Left lung (tissue), 10 donors: ENCODE data around the gene DNM2. TPM values are rescaled to one million over a fixed set of nuclear protein-coding genes. Genes with fewer than 3 reads are reported as not detected.

Experiments
- ATAC-seq: fragments of 200-7000 bp; cut with Tn5 transposase; one replicate; pipeline ENCODE4 v1.9.1; 2020; ENCODE audit warnings: moderate library complexity
- DNase-seq, 4 donors: peaks; one replicate each; pipeline ENCODE4 v3.0.0-alpha.2; 2013 to 2020
- H3K27ac ChIP-seq, 2 donors: fragments of 200-600 bp; sonication (generic) in 1 of 2; one replicate each; pipeline versions ENCODE4 v1.5.0 to v1.8.0; 2020 to 2021
- H3K27me3 ChIP-seq, 2 donors: fragments of 200-600 bp; sonication (generic) in 1 of 2; one replicate each; pipeline versions ENCODE4 v1.5.0 to v1.8.0; 2020 to 2021
- H3K36me3 ChIP-seq, 2 donors: fragments of 200-600 bp; sonication (generic) in 1 of 2; one replicate each; pipeline versions ENCODE4 v1.5.0 to v1.8.0; 2020 to 2021
- H3K4me1 ChIP-seq, 2 donors: fragments of 200-600 bp; one replicate each; pipeline ENCODE4 v1.8.0; 2021
- H3K4me3 ChIP-seq, 2 donors: fragments of 200-600 bp; sonication (generic) in 1 of 2; one replicate each; pipeline versions ENCODE4 v1.5.0 to v1.8.0; 2020 to 2021; ENCODE audit warnings: mild to moderate bottlenecking in 1 of 2
- H3K9me3 ChIP-seq, 2 donors: fragments of 200-600 bp; sonication (generic) in 1 of 2; one replicate each; pipeline versions ENCODE4 v1.5.0 to v1.8.0; 2020 to 2021
- CTCF ChIP-seq, 2 donors: fragments of 200-600 bp; sonication (generic) in 1 of 2; IDR thresholded peaks; one replicate each; pipeline versions ENCODE4 v1.5.0 to v1.8.0; 2021; ENCODE audit warnings: antibody characterized with exemption in 2 of 2
- intact Hi-C, 2 donors: fragments of 100-400 bp; cut with DNase I; formaldehyde crosslinking; loops; one replicate each; pipeline versions ENCODE4 v1.11.2 to v1.14.2; 2022
- polyA plus RNA-seq, 6 donors: library from polyadenylated mRNA; unstranded; fragments of 120-200 nt; gene quantifications; one replicate each; pipeline ENCODE4 v1.2.1, GENCODE V29; 2013; ENCODE audit not compliant: insufficient read length in 6 of 6
- total RNA-seq, 2 donors: library from RNA; stranded (reverse); fragmentation: NEBNext Ultra II Directional; extraction: Animal tissue kit (Norgen Biotek cat#: 25700); gene quantifications; one replicate each; pipeline ENCODE4 v1.2.1, GENCODE V29; 2021
- donor health status: DM: no; HTN: yes; CAD: no.
- donor health status: DM: no; HTN: no; CAD: no.

The DNM2 gene
- total and polyA plus RNA-seq, 8 donors, result 88.4 to 268 (median 101) TPM

DNA sequence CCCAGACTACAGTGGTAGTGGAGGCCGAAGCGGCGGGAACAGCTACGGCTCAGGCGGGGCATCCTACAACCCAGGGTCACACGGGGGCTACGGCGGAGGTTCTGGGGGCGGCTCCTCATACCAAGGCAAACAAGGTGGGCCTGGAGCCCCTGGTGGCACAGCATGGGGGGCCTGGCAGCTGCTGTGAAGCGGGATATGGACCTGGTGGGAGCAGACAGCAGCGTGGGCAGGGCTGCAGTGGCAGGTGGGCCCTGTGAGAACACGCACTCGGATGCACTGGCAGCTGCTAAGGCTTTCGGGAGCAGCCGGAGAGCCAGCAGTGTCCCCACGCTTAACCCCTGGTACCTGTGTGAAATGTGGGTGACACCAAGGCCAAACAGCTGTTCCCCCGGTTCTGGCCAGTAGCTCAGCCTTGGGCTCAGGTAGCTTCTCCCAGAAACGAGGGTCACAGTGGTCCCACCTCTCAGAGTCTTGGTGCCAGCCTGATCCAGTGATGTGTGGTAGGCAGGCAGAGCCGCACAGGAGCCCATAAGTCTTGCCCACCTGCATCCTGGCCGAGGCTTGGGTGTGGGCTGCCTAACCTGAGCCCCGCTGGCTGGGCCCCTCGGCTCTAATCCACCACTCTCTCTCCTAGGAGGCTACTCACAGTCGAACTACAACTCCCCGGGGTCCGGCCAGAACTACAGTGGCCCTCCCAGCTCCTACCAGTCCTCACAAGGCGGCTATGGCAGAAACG lies 29.2 kb upstream of the DNM2 start:
- ATAC-seq (no peak), DNase-seq (no peak)
- H3K27ac ChIP-seq, result no peak overlapping the region
- H3K27me3 ChIP-seq, result no peaks in the 10 kb centered on the region
- TF ChIP-seq CTCF (IDR thresholded peaks at IDR 0.05), result no peak
- intact Hi-C loops, result no loop called here
- H3K4me3 ChIP-seq, result no peak overlapping the region
- no peaks in the 10 kb centered on the region for H3K4me1 ChIP-seq
- no peaks in the 10 kb centered on the region for H3K9me3 ChIP-seq
- peaks cover 0 to 89% of the 10 kb centered on the region in 2 donors for H3K36me3 ChIP-seq

DNA sequence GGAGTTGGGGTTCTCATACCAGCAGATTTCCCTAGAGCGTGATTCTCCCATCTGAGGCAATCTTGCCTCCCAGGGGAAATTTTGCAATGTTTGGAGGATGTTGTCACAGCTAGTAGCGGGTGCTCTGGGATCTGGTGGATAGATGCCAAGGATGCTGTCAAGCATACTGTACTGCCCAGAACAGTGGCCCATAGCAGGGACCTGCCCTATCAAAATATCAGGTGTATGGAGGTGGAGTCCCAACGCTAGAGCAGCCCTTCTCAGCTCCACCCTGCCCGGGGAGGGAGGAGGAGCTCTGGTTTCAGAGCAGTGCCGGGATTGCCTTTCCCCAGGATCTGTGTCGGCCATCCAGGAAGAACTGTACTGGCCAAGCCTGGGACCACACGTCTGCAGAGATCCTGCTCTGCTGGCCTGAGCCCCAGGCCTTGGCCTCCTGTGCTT lies 27.5 kb upstream of the DNM2 start:
- peaks cover 0 to 6% of the 10 kb centered on the region in 2 donors for H3K4me1 ChIP-seq
- ATAC-seq, result no peak
- H3K9me3 ChIP-seq, result no peaks in the 10 kb centered on the region

DNA sequence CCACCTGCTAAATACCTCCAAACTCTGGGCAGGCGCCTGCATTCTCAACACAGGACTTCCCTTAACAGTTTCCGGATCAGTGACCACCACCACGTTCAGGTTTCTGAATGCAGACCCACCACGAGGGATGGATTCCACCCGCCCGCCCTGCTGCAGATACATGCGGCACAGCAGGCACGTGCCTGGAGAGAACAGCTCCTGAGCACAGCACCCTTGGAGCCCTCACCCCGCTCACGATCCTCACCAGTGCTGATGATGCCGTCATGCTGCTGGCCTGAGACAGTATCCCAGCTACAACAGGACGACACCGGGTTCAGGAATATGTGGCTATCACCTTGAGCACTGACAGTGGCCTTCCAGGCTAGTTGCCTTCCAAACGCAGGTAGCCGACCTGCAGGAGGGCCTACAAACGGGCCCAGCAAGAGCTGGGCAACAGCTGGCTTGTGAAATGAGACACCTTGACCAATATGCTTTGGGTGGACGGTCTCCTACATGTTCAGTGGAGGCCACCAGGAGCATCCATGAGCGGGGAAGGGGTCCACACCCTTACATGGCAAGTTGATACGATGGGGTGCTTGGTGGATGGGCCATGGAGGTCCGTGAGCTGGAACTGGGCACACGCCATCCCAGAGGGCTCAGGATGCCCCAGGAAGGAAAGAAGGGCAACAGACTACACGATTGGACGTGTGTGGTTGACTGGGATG lies 26.5 kb upstream of the DNM2 start:
- Histone ChIP-seq H3K4me1 (peaks cover 0 to 14% of the 10 kb centered on the region in 2 donors), H3K27ac (no peak overlapping the region), H3K36me3 (peaks cover 0 to 63% of the 10 kb centered on the region in 2 donors), H3K4me3 (no peak overlapping the region), H3K9me3 (no peaks in the 10 kb centered on the region), H3K27me3 (no peaks in the 10 kb centered on the region)
- no peak for ATAC-seq
- TF ChIP-seq CTCF (IDR thresholded peaks at IDR 0.05), result no peak
- DNase-seq, result no peak
- intact Hi-C loops, result no loop called here

More for the DNA sequence above, 27.5 kb upstream of the DNM2 start:
- intact Hi-C loops, result no loop called here
- Histone ChIP-seq H3K4me3 (no peak overlapping the region), H3K36me3 (peaks cover 0 to 72% of the 10 kb centered on the region in 2 donors), H3K27me3 (no peaks in the 10 kb centered on the region), H3K27ac (no peak overlapping the region)
- no peak for DNase-seq
- no peak for TF ChIP-seq CTCF (IDR thresholded peaks at IDR 0.05)

DNA sequence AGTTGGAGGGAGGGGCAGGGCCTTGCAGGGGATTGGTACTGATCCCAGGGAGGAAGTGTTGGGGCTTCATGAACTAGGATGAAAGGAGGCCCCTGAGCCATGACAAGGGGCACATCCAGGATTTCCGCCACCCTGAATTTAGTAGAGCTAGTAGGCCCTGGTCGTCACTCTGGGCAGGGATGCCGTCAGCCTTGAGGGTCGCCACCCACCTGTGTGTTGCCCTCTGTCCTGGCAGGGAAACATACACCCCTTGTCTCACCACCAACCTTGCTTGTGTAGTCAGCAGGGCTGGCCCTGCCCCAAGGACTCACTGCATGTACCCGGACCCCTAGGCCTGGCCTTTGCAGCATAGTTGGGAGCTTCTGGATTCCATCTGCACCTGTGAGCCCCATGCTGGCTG lies 26.0 kb upstream of the DNM2 start:
- intact Hi-C loops, result no loop called here
- no peak for ATAC-seq
- peaks cover 0 to 14% of the 10 kb centered on the region in 2 donors for H3K4me1 ChIP-seq
- no peak overlapping the region for H3K4me3 ChIP-seq
- DNase-seq, result no peak
- TF ChIP-seq CTCF (IDR thresholded peaks at IDR 0.05), result no peak
- no peaks in the 10 kb centered on the region for H3K27me3 ChIP-seq
- no peaks in the 10 kb centered on the region for H3K9me3 ChIP-seq
- H3K27ac ChIP-seq, result no peak overlapping the region
- peaks cover 0 to 57% of the 10 kb centered on the region in 2 donors for H3K36me3 ChIP-seq

- H3K4me1 ChIP-seq, result peaks cover 0 to 14% of the 10 kb centered on the region in 2 donors
- no peak for ATAC-seq
- TF ChIP-seq CTCF (IDR thresholded peaks at IDR 0.05), result no peak
- peaks cover 0 to 48% of the 10 kb centered on the region in 2 donors for H3K36me3 ChIP-seq
- no peak for DNase-seq
- intact Hi-C loops, result no loop called here
- no peak overlapping the region for H3K4me3 ChIP-seq
- H3K27ac ChIP-seq, result no peak overlapping the region
- H3K9me3 ChIP-seq, result no peaks in the 10 kb centered on the region
- H3K27me3 ChIP-seq, result no peaks in the 10 kb centered on the region
Observed at GRCh38 chr19:10692673-10693264, 25.1 kb upstream of the DNM2 start.
